Sigmoid colon (tissue), 7 donors: Measurements from ENCODE around the gene LRIT3. TPM values are rescaled to one million over a fixed set of nuclear protein-coding genes. Genes with fewer than 3 reads are reported as not detected.
A peak's percentile ranks its signal among the peaks of the same experiment; 100 is the strongest.

ENCODE experiments used
- DNase-seq: peaks from one replicate; pipeline ENCODE4 v3.0.0-alpha.2; 2019
- H3K27ac ChIP-seq, 4 donors: fragments of 200-600 bp; sonication (generic); one replicate each; pipeline ENCODE4 v1.5.1; 2016 to 2019; ENCODE audit warnings: mild to moderate bottlenecking in 1 of 4
- H3K27me3 ChIP-seq, 3 donors: fragments of 200-600 bp; sonication (generic); one replicate each; pipeline ENCODE4 v1.5.1; 2019; ENCODE audit warnings: mild to moderate bottlenecking in 1 of 3
- H3K36me3 ChIP-seq, 4 donors: fragments of 200-600 bp; sonication (generic); one replicate each; pipeline ENCODE4 v1.5.1; 2016 to 2019
- H3K4me1 ChIP-seq, 4 donors: fragments of 200-600 bp; sonication (generic); one replicate each; pipeline ENCODE4 v1.5.1; 2017 to 2019
- H3K4me3 ChIP-seq, 4 donors: fragments of 200-600 bp; sonication (generic); one replicate each; pipeline ENCODE4 v1.5.1; 2017 to 2019; ENCODE audit warnings: mild to moderate bottlenecking in 2 of 4, moderate library complexity in 1 of 4
- H3K9me3 ChIP-seq, 4 donors: fragments of 200-600 bp in 3 of 4; sonication (generic) in 3 of 4; one replicate each; pipeline versions ENCODE4 v1.5.1 to v1.6.1; 2013 to 2019
- EP300 ChIP-seq, 4 donors: sonication (generic); formaldehyde crosslinking; IDR thresholded peaks; one replicate each; pipeline ENCODE4 v1.6.1; 2017; ENCODE audit warnings: antibody characterized with exemption in 4 of 4
- POLR2A ChIP-seq, 2 donors: fragments of 450-650 bp; IDR thresholded peaks; one replicate each; pipeline ENCODE4 v1.6.1; 2016; ENCODE audit warnings: antibody characterized with exemption in 2 of 2, mild to moderate bottlenecking in 2 of 2, moderate library complexity in 2 of 2
- POLR2AphosphoS5 ChIP-seq, 4 donors: sonication (generic); formaldehyde crosslinking; IDR thresholded peaks; one replicate each; pipeline ENCODE4 v1.6.1; 2017; ENCODE audit warnings: antibody characterized with exemption in 4 of 4
- WGBS, 2 donors: extraction: QIAGEN DNeasy Blood & Tissue Kit; methylation state at CpG; one replicate each; pipeline ENCODE4 v1.1.7; 2013; 5-methylcytosine and 5-hydroxymethylcytosine counted together
- intact Hi-C: fragments of 100-400 bp; cut with DNase I; formaldehyde crosslinking; loops from one replicate; pipeline ENCODE4 v1.15.1; 2023
- polyA plus RNA-seq, 3 donors: library from polyadenylated mRNA; stranded (reverse); fragments of 200-250 nt; gene quantifications; one replicate each; pipeline ENCODE4 v1.2.3, GENCODE V29; 2013
- total RNA-seq, 4 donors: library from RNA; depleted of rRNA; stranded (reverse); fragments of >200 nt; gene quantifications; one replicate each; pipeline ENCODE4 v1.1.0, GENCODE V29; 2016
- TF ChIP-seq, protein P1 (sequence below), 4 experiments: fragments of 450-650 bp in 3 of 4; fragments of 200-600 bp in 1 of 4; IDR thresholded peaks; one replicate each; pipeline ENCODE4 v1.5.1; 2016 to 2019; ENCODE audit warnings: antibody characterized with exemption in 4 of 4, mild to moderate bottlenecking in 3 of 4, moderate library complexity in 2 of 4
- donor health status: healthy with polysubstance abuse.
- donor health status: Bipolar disorder and iron deficiency.
- donor health status: healthy.

LRIT3 gene
- total and polyA plus RNA-seq, 7 donors: 0.10 to 0.41 (median 0.30) TPM; not detected in 3

DNA sequence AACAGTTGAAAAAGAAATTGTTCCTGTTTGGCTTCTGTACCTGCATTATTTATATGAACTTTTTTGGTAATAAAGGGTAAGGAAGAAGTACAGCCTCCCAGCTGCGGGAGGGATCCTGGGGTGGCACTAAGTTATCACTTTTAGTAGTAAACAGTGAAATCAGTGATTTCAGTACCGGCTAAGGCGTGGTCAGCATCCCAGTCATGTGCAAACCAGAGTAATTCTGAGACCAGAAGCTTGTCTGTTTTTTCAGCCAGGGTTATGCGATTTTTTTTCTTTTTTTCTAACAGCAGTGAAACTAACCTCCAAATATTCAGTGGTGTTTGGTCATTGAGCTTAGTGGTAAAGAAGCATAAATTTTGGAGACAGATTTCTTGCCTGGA lies 68.1 kb downstream of the LRIT3 start:
- intact Hi-C loops: no loop called here
- peaks cover 0 to 11% (median 4%) of the 10 kb centered on the region in 4 donors for H3K4me1 ChIP-seq
- H3K9me3 ChIP-seq: no peaks in the 10 kb centered on the region
- WGBS, 2 donors: 17 to 36% methylated on average over 4 of the region's 4 CpGs
- DNase-seq: no peak
- H3K36me3 ChIP-seq: no peaks in the 10 kb centered on the region
- no peak overlapping the region for H3K27ac ChIP-seq
- H3K4me3 ChIP-seq: no peak overlapping the region
- H3K27me3 ChIP-seq: no peaks in the 10 kb centered on the region
- TF ChIP-seq, protein P1, sequence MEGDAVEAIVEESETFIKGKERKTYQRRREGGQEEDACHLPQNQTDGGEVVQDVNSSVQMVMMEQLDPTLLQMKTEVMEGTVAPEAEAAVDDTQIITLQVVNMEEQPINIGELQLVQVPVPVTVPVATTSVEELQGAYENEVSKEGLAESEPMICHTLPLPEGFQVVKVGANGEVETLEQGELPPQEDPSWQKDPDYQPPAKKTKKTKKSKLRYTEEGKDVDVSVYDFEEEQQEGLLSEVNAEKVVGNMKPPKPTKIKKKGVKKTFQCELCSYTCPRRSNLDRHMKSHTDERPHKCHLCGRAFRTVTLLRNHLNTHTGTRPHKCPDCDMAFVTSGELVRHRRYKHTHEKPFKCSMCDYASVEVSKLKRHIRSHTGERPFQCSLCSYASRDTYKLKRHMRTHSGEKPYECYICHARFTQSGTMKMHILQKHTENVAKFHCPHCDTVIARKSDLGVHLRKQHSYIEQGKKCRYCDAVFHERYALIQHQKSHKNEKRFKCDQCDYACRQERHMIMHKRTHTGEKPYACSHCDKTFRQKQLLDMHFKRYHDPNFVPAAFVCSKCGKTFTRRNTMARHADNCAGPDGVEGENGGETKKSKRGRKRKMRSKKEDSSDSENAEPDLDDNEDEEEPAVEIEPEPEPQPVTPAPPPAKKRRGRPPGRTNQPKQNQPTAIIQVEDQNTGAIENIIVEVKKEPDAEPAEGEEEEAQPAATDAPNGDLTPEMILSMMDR (IDR thresholded peaks at IDR 0.05): no peak
- TF ChIP-seq EP300 (IDR thresholded peaks at IDR 0.05): no peak
- TF ChIP-seq POLR2A (IDR thresholded peaks at IDR 0.05): no peak

- H3K36me3 ChIP-seq: no peaks in the 10 kb centered on the region
- intact Hi-C loops: no loop called here
- no peaks in the 10 kb centered on the region for H3K27me3 ChIP-seq
- no peaks in the 10 kb centered on the region for H3K9me3 ChIP-seq
- H3K4me1 ChIP-seq: peaks cover 0 to 5% (median 2%) of the 10 kb centered on the region in 4 donors
- no peak overlapping the region for H3K4me3 ChIP-seq
- DNase-seq: no peak
- 37 to 67% methylated on average over 1 of the region's 1 CpG for WGBS, 2 donors
- TF ChIP-seq POLR2A (IDR thresholded peaks at IDR 0.05) (no peak), POLR2AphosphoS5 (IDR thresholded peaks at IDR 0.05) (peak in 1 of 4 donors; percentile 32)
- peak overlapping the region in 1 of 4 donors; percentile 24 for H3K27ac ChIP-seq
Observed at GRCh38 chr4:109921384-109921808, 73.5 kb downstream of the LRIT3 start.

Other genes with a start within 250 kb of the LRIT3 start
- gene CASP6, start 144.7 kb upstream of the LRIT3 start, total RNA-seq: 10 to 100 TPM; 18.2 to 41.3 (median 26.8) TPM
- gene CASP6, start 144.7 kb upstream of the LRIT3 start, polyA plus RNA-seq: 100 to 1,000 TPM in 1 of 3 donors, 10 to 100 TPM in 2; 63.6 to 101 (median 87.1) TPM
- gene PLA2G12A, start 118.0 kb upstream of the LRIT3 start, total RNA-seq: 10 to 100 TPM; 18.0 to 27.7 (median 23.0) TPM
- 10 to 100 TPM in 1 of 3 donors, 1 to 10 TPM in 2; 6.6 to 94.8 (median 9.3) TPM for gene PLA2G12A, start 118.0 kb upstream of the LRIT3 start, polyA plus RNA-seq
- 10 to 100 TPM in 2 of 4 donors, 1 to 10 TPM in 2; 4.3 to 14.4 (median 9.0) TPM for gene CFI, start 46.1 kb upstream of the LRIT3 start, total RNA-seq
- 1 to 10 TPM; 1.2 to 8.7 (median 1.2) TPM for gene CFI, start 46.1 kb upstream of the LRIT3 start, polyA plus RNA-seq
- gene GAR1, start 32.3 kb upstream of the LRIT3 start, total RNA-seq: 1 to 10 TPM; 4.4 to 8.6 (median 5.4) TPM
- 10 to 100 TPM; 21.3 to 37.4 (median 27.0) TPM for gene GAR1, start 32.3 kb upstream of the LRIT3 start, polyA plus RNA-seq
- gene RRH, start 20.1 kb upstream of the LRIT3 start, total RNA-seq: not detected
- gene RRH, start 20.1 kb upstream of the LRIT3 start, polyA plus RNA-seq: not detected
- 1 to 10 TPM in 1 of 4 donors, under 1 TPM in 3; 0.68 to 1.3 (median 0.77) TPM for gene EGF, start 64.8 kb downstream of the LRIT3 start, total RNA-seq
- gene EGF, start 64.8 kb downstream of the LRIT3 start, polyA plus RNA-seq: under 1 TPM in 2 of 3 donors, not detected in 1; 0.46 to 0.64 TPM